Adrenal gland (tissue), 19 donors: Measurements from ENCODE around the gene FLVCR2. TPM values are rescaled to one million over a fixed set of nuclear protein-coding genes. Genes with fewer than 3 reads are reported as not detected.

Experiments
- DNase-seq, 7 donors: peaks; one replicate each; pipeline ENCODE4 v3.0.0-alpha.2; 2019 to 2020
- H3K27ac ChIP-seq, 5 donors: fragments of 200-600 bp; sonication (generic) in 4 of 5; 1 replicate in 3 of 5; 2 replicates in 2 of 5; pipeline versions ENCODE4 v1.5.1 to v1.8.0; 2016 to 2020; ENCODE audit warnings: mild to moderate bottlenecking in 1 of 5
- H3K27me3 ChIP-seq: fragments of 200-600 bp; 2 replicates; pipeline ENCODE4 v1.8.0; 2021
- H3K36me3 ChIP-seq, 2 donors: fragments of 200-600 bp; replicated peaks in 1 of 2; 1 replicate in 1 of 2; 2 replicates in 1 of 2; pipeline versions ENCODE4 v1.5.1 to v1.8.0; 2018 to 2022
- H3K4me1 ChIP-seq, 2 donors: fragments of 200-600 bp; replicated peaks in 1 of 2; 1 replicate in 1 of 2; 2 replicates in 1 of 2; pipeline versions ENCODE4 v1.5.1 to v1.8.0; 2018 to 2021
- H3K4me3 ChIP-seq, 4 donors: fragments of 200-600 bp; sonication (generic) in 3 of 4; one replicate each; pipeline ENCODE4 v1.5.1; 2016 to 2018
- H3K9me3 ChIP-seq, 3 donors: fragments of 200-600 bp; sonication (generic) in 1 of 3; replicated peaks in 1 of 3; 1 replicate in 2 of 3; 2 replicates in 1 of 3; pipeline versions ENCODE4 v1.5.1 to v1.8.0; 2016 to 2021
- POLR2A ChIP-seq, 2 donors: fragments of 450-650 bp; IDR thresholded peaks; one replicate each; pipeline ENCODE4 v1.6.1; 2017; ENCODE audit warnings: antibody characterized with exemption in 2 of 2, mild to moderate bottlenecking in 2 of 2, moderate library complexity in 1 of 2
- WGBS, 4 donors: extraction: QIAGEN DNeasy Blood & Tissue Kit in 2 of 4; methylation state at CpG; one replicate each; pipeline versions ENCODE4 v1.1.5 to v1.1.7; 2013 to 2017; 5-methylcytosine and 5-hydroxymethylcytosine counted together
- intact Hi-C, 2 donors: fragments of 100-400 bp; cut with DNase I; formaldehyde crosslinking; loops; one replicate each; pipeline versions ENCODE4 v1.14.1 to v1.15.0; 2022 to 2023
- long read RNA-seq, 10 donors: library from polyadenylated mRNA in 3 of 10; unstranded in 2 of 10; stranded (forward) in 1 of 10; transcript quantifications; one replicate each; pipeline ENCODE4 v2.0.0 and lab custom pipeline, GENCODE V29; 2021 to 2026
- polyA plus RNA-seq, 3 donors: library from polyadenylated mRNA; stranded (reverse); fragments of 200-250 nt in 2 of 3; fragments of 350-450 nt in 1 of 3; fragmentation: Illumina TruSeq in 1 of 3; extraction: RNeasy Lipid Tissue Mini Kit (QIAGEN cat#74804) in 1 of 3; gene quantifications; one replicate each; pipeline ENCODE4 v1.2.3, GENCODE V29; 2013 to 2014
- total RNA-seq, 9 donors: library from RNA; depleted of rRNA in 4 of 9; stranded (reverse); fragments of >200 nt in 4 of 9; fragments of 120-200 nt in 1 of 9; fragmentation: NEBNext Ultra II Directional in 1 of 9; extraction: Animal tissue kit (Norgen Biotek cat#: 25700) in 1 of 9; gene quantifications; one replicate each; pipeline versions ENCODE4 v1.1.0 to v1.2.4, GENCODE V29; 2013 to 2023
- TF ChIP-seq, protein P1 (sequence below), 6 experiments: fragments of 450-650 bp in 4 of 6; fragments of 200-600 bp in 2 of 6; sonication (generic) in 1 of 6; IDR thresholded peaks; 1 replicate in 5 of 6; 2 replicates in 1 of 6; pipeline versions ENCODE4 v1.5.1 to v1.8.0; 2016 to 2021; ENCODE audit warnings: antibody characterized with exemption in 6 of 6, mild to moderate bottlenecking in 2 of 6, moderate library complexity in 1 of 6
- donor health status: healthy with polysubstance abuse.
- donor health status: Bipolar disorder and iron deficiency.
- donor health status: DM: yes; HTN: yes; CAD: no.
- donor health status: DM: no; HTN: no; CAD: no.
- donor health status: DM: no; HTN: no; CAD: no.
- donor health status: DM: yes; HTN: yes; CAD: no.

FLVCR2 gene, protein sequence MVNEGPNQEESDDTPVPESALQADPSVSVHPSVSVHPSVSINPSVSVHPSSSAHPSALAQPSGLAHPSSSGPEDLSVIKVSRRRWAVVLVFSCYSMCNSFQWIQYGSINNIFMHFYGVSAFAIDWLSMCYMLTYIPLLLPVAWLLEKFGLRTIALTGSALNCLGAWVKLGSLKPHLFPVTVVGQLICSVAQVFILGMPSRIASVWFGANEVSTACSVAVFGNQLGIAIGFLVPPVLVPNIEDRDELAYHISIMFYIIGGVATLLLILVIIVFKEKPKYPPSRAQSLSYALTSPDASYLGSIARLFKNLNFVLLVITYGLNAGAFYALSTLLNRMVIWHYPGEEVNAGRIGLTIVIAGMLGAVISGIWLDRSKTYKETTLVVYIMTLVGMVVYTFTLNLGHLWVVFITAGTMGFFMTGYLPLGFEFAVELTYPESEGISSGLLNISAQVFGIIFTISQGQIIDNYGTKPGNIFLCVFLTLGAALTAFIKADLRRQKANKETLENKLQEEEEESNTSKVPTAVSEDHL
- 100 to 1,000 TPM in 1 of 9 donors, 10 to 100 TPM in 8; 18.0 to 428 (median 26.1) TPM for total RNA-seq
- polyA plus RNA-seq: 10 to 100 TPM in 2 of 3 donors, 1 to 10 TPM in 1; 8.8 to 29.9 (median 13.0) TPM
- long read RNA-seq, donor 1, partial matches to known transcripts: 0 of 2 reads
- long read RNA-seq, donor 1, other reads (novel, unspliced or antisense): 0 of 2 reads
- long read RNA-seq, donor 2, partial matches to known transcripts: 0 of 2 reads
- long read RNA-seq, donor 2, other reads (novel, unspliced or antisense): 0 of 2 reads
- long read RNA-seq, donor 3, partial matches to known transcripts: 0 of 3 reads
- long read RNA-seq, donor 3, other reads (novel, unspliced or antisense): 0 of 3 reads
- long read RNA-seq, donor 4, partial matches to known transcripts: 0 of 1 reads
- long read RNA-seq, donor 4, other reads (novel, unspliced or antisense): 1 of 1 reads
- long read RNA-seq, donor 5, transcript FLVCR2-201 (10 exons, 3,632 nt): major isoform, 28 of 38 reads
- long read RNA-seq, donor 5, partial matches to known transcripts: 0 of 38 reads
- long read RNA-seq, donor 5, other reads (novel, unspliced or antisense): 10 of 38 reads
- long read RNA-seq, donor 6, partial matches to known transcripts: 0 of 1 reads
- long read RNA-seq, donor 6, other reads (novel, unspliced or antisense): 1 of 1 reads
- long read RNA-seq, donor 7, partial matches to known transcripts: 0 of 1 reads
- long read RNA-seq, donor 7, other reads (novel, unspliced or antisense): 0 of 1 reads
- long read RNA-seq, donor 8, partial matches to known transcripts: 6 of 9 reads
- long read RNA-seq, donor 8, other reads (novel, unspliced or antisense): 0 of 9 reads
- long read RNA-seq, donor 9, partial matches to known transcripts: 0 of 2 reads
- long read RNA-seq, donor 9, other reads (novel, unspliced or antisense): 0 of 2 reads
- long read RNA-seq, donor 10, partial matches to known transcripts: 43 of 167 reads
- long read RNA-seq, donor 10, other reads (novel, unspliced or antisense): 123 of 167 reads

DNA sequence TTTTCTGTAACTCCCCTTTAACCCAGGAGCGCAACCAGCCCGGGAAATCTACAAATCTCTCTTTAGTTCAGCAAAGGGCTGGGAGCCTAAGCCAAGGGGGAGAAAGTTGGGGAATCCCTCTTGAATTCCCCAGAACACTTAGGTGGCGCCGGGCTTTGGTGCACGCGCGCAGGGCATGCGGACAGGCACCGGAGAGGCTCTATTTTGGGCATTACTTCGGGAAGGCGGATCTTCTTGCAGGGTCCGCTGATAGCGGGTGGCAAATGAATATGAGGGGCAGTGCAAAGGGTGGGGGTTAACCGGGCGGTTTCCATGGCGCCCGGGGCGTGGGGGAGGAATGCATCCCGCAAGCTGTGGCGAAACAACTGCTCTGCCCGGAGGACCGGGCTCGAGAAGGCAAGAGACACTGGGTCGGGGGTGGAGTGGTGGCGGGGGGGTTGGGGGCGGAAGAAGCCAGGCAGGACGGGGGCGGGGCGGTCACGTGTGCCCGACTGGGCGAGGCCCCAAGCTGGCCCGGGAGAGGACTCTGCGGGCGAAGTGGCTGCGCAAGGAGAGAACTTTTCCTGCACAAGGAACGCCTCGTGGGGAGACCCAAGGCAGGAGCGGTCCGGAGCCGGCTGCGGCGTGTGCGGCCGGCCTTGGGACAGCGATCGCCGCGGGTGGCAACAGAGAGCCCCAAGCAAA lies at the start of gene FLVCR2:
FLVCR2 (plus strand) TSS at position 519 of the 684 bp plus-strand sequence. CDS start 353 bp downstream, outside the sequence.
- TF ChIP-seq, protein P1, sequence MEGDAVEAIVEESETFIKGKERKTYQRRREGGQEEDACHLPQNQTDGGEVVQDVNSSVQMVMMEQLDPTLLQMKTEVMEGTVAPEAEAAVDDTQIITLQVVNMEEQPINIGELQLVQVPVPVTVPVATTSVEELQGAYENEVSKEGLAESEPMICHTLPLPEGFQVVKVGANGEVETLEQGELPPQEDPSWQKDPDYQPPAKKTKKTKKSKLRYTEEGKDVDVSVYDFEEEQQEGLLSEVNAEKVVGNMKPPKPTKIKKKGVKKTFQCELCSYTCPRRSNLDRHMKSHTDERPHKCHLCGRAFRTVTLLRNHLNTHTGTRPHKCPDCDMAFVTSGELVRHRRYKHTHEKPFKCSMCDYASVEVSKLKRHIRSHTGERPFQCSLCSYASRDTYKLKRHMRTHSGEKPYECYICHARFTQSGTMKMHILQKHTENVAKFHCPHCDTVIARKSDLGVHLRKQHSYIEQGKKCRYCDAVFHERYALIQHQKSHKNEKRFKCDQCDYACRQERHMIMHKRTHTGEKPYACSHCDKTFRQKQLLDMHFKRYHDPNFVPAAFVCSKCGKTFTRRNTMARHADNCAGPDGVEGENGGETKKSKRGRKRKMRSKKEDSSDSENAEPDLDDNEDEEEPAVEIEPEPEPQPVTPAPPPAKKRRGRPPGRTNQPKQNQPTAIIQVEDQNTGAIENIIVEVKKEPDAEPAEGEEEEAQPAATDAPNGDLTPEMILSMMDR (IDR thresholded peaks at IDR 0.05): no peak
- TF ChIP-seq POLR2A (IDR thresholded peaks at IDR 0.05): peak; percentile 63 to 83
- intact Hi-C loops: loop anchor here (2.0 to 5.0 kb wide), 2 partner anchors 74 to 75 kb away; no protein-coding TSS in a partner anchor

DNA sequence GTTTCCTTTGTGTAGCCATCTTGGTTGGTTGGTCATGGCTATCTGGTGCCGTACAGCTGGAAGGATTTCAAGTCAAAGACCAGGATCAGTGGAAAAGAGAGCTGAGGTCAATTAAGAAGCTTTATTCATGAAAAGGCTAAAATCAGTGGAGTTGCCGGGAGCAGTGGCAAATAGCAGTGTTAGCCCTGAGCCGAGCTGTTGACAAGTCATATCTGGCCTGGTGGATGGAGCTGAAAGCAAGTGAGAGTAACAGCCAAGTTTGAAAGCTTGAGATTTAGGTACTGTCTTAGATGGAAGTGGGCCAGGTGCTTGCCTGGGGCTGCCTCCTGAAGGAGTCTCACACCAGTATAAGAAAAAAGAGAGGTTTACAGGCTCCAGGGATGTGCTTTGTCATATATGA lies 47.2 kb upstream of the FLVCR2 start:
- Histone ChIP-seq H3K4me1 (peaks cover 8% of the 10 kb centered on the region in 2 donors), H3K27me3 (no peaks in the 10 kb centered on the region), H3K9me3 (no peaks in the 10 kb centered on the region), H3K4me3 (no peak overlapping the region), H3K27ac (no peak overlapping the region), H3K36me3 (no peaks in the 10 kb centered on the region)
- no peak for DNase-seq
- 87 to 93% (median 89%) methylated on average over 3 of the region's 3 CpGs for WGBS, 4 donors
- intact Hi-C loops: no loop called here
- no peak for TF ChIP-seq POLR2A (IDR thresholded peaks at IDR 0.05)
- TF ChIP-seq, protein P1 (IDR thresholded peaks at IDR 0.05): no peak

More for the DNA sequence above, at the start of gene FLVCR2:
- no peaks in the 10 kb centered on the region for H3K9me3 ChIP-seq
- H3K27ac ChIP-seq: peak within 1 kb of the TSS; percentile 34 to 90 (median 78)
- peak; percentile 87 to 93 (median 91) for DNase-seq
- 0 to 2% (median 1%) methylated on average over 10 to 49 of the region's 49 CpGs for WGBS, 4 donors
- H3K27me3 ChIP-seq: no peaks in the 10 kb centered on the region
- peaks cover 6 to 18% of the 10 kb centered on the region in 2 donors for H3K4me1 ChIP-seq
- peak within 1 kb of the TSS; percentile 22 to 57 (median 50) for H3K4me3 ChIP-seq
- no peaks in the 10 kb centered on the region for H3K36me3 ChIP-seq

DNA sequence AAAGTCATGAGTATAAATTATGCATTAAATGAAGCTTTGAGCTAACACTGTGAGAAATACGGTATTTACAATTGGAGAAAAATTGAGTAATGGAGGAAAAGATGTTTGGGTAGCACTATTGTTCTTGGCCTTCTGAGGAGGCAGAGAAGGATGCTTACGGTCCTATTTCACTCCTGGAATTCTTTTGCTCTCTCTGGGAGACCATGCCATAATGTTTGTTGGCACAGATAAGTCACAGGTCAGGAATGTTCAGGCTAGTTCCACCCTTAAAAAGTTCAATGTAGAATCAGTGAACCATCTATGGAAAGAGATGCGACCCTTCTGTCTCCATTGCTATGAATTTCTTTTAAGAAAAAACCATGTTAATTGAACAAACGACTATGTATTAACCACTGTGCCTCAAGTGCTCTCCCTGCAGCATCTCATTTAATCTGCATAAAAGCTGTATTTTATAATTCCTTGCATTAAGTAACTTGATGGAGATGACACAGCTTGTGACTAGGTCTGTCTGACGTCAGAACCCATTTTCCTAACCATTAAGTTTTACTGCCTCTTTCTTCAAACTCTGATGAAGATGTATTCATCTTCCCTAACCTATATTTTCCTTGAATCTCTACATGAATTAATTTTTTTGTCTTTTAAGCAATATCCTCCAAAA lies 46.6 kb upstream of the FLVCR2 start:
- no peak for DNase-seq
- H3K27me3 ChIP-seq: no peaks in the 10 kb centered on the region

More for the DNA sequence above, 46.6 kb upstream of the FLVCR2 start:
- Histone ChIP-seq H3K4me3 (no peak overlapping the region), H3K4me1 (peaks cover 9 to 14% of the 10 kb centered on the region in 2 donors), H3K27ac (no peak overlapping the region), H3K9me3 (no peaks in the 10 kb centered on the region), H3K36me3 (no peaks in the 10 kb centered on the region)
- intact Hi-C loops: no loop called here
- 67 to 85% (median 80%) methylated on average over 5 of the region's 5 CpGs for WGBS, 4 donors
- TF ChIP-seq, protein P1 (IDR thresholded peaks at IDR 0.05): no peak
- no peak for TF ChIP-seq POLR2A (IDR thresholded peaks at IDR 0.05)
